Peyer's patch (tissue), 4 donors: ENCODE measurements around the gene KRTAP19-6. TPM values are rescaled to one million over a fixed set of nuclear protein-coding genes. Genes with fewer than 3 reads are reported as not detected.
"Not testable (repeated sequence)": the region's sequence is repeated elsewhere in the genome, so short reads cannot be mapped to it uniquely, and the experiment has no call there.

Experiments
- DNase-seq, 3 donors: peaks; one replicate each; pipeline ENCODE4 v3.0.0-alpha.2; 2017 to 2019
- H3K27ac ChIP-seq, 4 donors: fragments of 200-600 bp; sonication (generic); one replicate each; pipeline ENCODE4 v1.5.1; 2016 to 2019
- H3K27me3 ChIP-seq, 2 donors: fragments of 200-600 bp; sonication (generic); one replicate each; pipeline ENCODE4 v1.5.1; 2019
- H3K36me3 ChIP-seq, 3 donors: fragments of 200-600 bp; sonication (generic); one replicate each; pipeline ENCODE4 v1.5.1; 2016 to 2019
- H3K4me1 ChIP-seq, 4 donors: fragments of 200-600 bp; sonication (generic); one replicate each; pipeline ENCODE4 v1.5.1; 2016 to 2019
- H3K4me3 ChIP-seq, 4 donors: fragments of 200-600 bp; sonication (generic); 1 replicate in 3 of 4; 2 replicates in 1 of 4; pipeline ENCODE4 v1.5.1; 2016 to 2019; ENCODE audit warnings: mild to moderate bottlenecking in 1 of 4
- H3K9me3 ChIP-seq, 4 donors: fragments of 200-600 bp; sonication (generic); one replicate each; pipeline ENCODE4 v1.5.1; 2016 to 2019; ENCODE audit warnings: mild to moderate bottlenecking in 1 of 4
- POLR2A ChIP-seq, 2 donors: fragments of 450-650 bp; IDR thresholded peaks; one replicate each; pipeline ENCODE4 v1.5.1; 2017; ENCODE audit warnings: antibody characterized with exemption in 2 of 2, mild to moderate bottlenecking in 2 of 2, moderate library complexity in 2 of 2
- total RNA-seq, 4 donors: library from RNA; depleted of rRNA; stranded (reverse); fragments of >200 nt; gene quantifications; one replicate each; pipeline ENCODE4 v1.1.0, GENCODE V29; 2016
- TF ChIP-seq, protein P1 (sequence below), 6 experiments: fragments of 450-650 bp in 4 of 6; fragments of 200-600 bp in 2 of 6; sonication (generic) in 1 of 6; IDR thresholded peaks; one replicate each; pipeline ENCODE4 v1.5.1; 2017 to 2019; ENCODE audit warnings: antibody characterized with exemption in 6 of 6, mild to moderate bottlenecking in 3 of 6, moderate library complexity in 1 of 6

The KRTAP19-6 gene
- total RNA-seq, 4 donors from 2014 or later, result not detected

- DNase-seq, result no peak
- H3K36me3 ChIP-seq, result no peaks in the 10 kb centered on the region
- H3K27ac ChIP-seq, result no peak overlapping the region
- H3K27me3 ChIP-seq, result no peaks in the 10 kb centered on the region
- H3K4me1 ChIP-seq, result no peaks in the 10 kb centered on the region
- no peaks in the 10 kb centered on the region for H3K9me3 ChIP-seq
- no peak for TF ChIP-seq POLR2A (IDR thresholded peaks at IDR 0.05)
- TF ChIP-seq, protein P1, sequence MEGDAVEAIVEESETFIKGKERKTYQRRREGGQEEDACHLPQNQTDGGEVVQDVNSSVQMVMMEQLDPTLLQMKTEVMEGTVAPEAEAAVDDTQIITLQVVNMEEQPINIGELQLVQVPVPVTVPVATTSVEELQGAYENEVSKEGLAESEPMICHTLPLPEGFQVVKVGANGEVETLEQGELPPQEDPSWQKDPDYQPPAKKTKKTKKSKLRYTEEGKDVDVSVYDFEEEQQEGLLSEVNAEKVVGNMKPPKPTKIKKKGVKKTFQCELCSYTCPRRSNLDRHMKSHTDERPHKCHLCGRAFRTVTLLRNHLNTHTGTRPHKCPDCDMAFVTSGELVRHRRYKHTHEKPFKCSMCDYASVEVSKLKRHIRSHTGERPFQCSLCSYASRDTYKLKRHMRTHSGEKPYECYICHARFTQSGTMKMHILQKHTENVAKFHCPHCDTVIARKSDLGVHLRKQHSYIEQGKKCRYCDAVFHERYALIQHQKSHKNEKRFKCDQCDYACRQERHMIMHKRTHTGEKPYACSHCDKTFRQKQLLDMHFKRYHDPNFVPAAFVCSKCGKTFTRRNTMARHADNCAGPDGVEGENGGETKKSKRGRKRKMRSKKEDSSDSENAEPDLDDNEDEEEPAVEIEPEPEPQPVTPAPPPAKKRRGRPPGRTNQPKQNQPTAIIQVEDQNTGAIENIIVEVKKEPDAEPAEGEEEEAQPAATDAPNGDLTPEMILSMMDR (IDR thresholded peaks at IDR 0.05), result no peak
- no peak overlapping the region for H3K4me3 ChIP-seq
Measured at GRCh38 chr21:30555095-30555494, 13.4 kb upstream of the KRTAP19-6 start.

- DNase-seq, result no peak
- Histone ChIP-seq H3K36me3 (no peaks in the 10 kb centered on the region), H3K27me3 (no peaks in the 10 kb centered on the region), H3K4me1 (no peaks in the 10 kb centered on the region), H3K27ac (no peak overlapping the region), H3K4me3 (no peak overlapping the region), H3K9me3 (no peaks in the 10 kb centered on the region)
- TF ChIP-seq, protein P1 (IDR thresholded peaks at IDR 0.05), result no peak
- TF ChIP-seq POLR2A (IDR thresholded peaks at IDR 0.05), result no peak
Measured at GRCh38 chr21:30552782-30553181, 11.1 kb upstream of the KRTAP19-6 start.

- TF ChIP-seq POLR2A (IDR thresholded peaks at IDR 0.05), result no peak
- TF ChIP-seq, protein P1 (IDR thresholded peaks at IDR 0.05), result no peak
- H3K36me3 ChIP-seq, result no peaks in the 10 kb centered on the region
- H3K27me3 ChIP-seq, result no peaks in the 10 kb centered on the region
- no peak for DNase-seq
- no peak overlapping the region for H3K27ac ChIP-seq
- no peak overlapping the region for H3K4me3 ChIP-seq
- no peaks in the 10 kb centered on the region for H3K4me1 ChIP-seq
- H3K9me3 ChIP-seq, result no peaks in the 10 kb centered on the region
Measured at GRCh38 chr21:30518876-30519275, 22.8 kb downstream of the KRTAP19-6 start.

DNA sequence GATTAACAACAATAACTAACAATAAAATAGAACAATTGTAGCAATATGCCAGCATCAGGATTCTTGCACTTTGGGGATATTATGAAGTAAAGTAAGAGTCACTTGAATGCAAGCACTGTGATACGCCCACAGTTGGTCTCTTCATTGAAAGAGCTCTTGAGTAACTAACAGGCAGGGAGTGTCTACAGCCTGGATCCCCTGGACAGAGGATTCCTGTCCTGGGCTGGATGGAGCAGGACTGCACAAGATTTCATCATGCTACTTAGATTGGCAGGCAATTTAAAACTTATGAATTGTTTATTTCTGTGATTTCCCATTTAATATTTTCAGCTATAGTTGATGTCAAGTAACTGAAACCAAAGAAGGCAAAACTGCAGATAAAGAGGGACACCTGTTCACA lies 26.0 kb downstream of the KRTAP19-6 start:
- no peak for TF ChIP-seq POLR2A (IDR thresholded peaks at IDR 0.05)
- TF ChIP-seq, protein P1 (IDR thresholded peaks at IDR 0.05), result no peak
- H3K36me3 ChIP-seq, result no peaks in the 10 kb centered on the region
- no peak overlapping the region for H3K4me3 ChIP-seq
- no peaks in the 10 kb centered on the region for H3K9me3 ChIP-seq
- DNase-seq, result no peak
- H3K27me3 ChIP-seq, result no peaks in the 10 kb centered on the region
- no peak overlapping the region for H3K27ac ChIP-seq
- no peaks in the 10 kb centered on the region for H3K4me1 ChIP-seq

DNA sequence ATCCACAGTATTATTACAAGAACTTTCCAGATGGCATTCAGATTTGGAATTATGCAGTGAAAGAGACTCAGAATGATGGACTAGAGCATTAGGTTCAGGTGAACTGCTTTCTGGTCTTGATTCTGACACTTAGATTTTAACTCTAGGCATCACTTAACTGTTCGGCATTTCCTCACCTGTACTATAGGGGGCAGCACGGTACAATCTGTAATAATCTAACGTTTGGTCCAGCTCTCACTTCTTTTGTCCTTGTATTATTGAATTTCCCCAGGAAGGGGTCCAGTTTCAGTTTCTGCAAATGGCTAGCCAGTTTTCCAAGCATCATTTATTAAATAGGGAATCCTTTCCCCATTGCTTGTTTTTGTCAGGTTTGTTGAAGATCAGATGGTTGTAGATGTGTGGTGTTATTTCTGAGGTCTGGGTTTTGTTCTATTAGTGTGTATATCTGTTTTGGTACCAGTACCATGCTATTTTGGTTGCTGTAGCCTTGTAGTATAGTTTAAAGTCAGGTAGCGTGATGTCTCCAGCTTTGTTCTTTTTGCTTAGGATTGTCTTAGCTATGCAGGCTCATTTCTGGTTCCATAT lies 36.0 kb downstream of the KRTAP19-6 start:
- not testable (repeated sequence) for H3K4me3 ChIP-seq, H3K36me3 ChIP-seq, H3K27ac ChIP-seq, DNase-seq, H3K4me1 ChIP-seq, H3K27me3 ChIP-seq, H3K9me3 ChIP-seq

DNA sequence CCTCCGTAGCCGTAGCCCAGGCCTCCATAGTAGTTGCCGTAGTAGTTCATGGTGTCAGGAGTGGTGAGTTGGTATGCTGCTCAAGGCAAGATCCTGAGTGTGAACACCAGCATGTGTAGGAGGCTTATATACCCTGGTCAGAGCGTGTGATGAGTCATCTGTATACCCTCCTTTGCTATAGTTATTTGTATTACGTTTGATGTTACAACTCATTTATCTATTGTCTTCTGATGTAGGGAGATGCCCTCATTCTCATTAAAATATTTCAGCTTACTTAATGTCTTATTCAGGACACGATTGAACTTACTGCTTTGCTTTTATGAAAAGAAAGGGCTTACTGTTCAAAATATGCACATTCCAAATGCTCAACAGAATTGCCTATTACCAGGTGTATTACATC lies 39.6 kb downstream of the KRTAP19-6 start, which contains the start of gene KRTAP19-5:
Gene KRTAP19-5, minus strand, starts transcription at position 101 of the 400 bp plus-strand sequence. Its CDS starts 51 bp downstream, at position 50.
- Histone ChIP-seq H3K9me3 (no peaks in the 10 kb centered on the region), H3K27me3 (no peaks in the 10 kb centered on the region)
- TF ChIP-seq, protein P1 (IDR thresholded peaks at IDR 0.05), result no peak

More for the DNA sequence above, 39.6 kb downstream of the KRTAP19-6 start, which contains the start of gene KRTAP19-5:
- Histone ChIP-seq H3K4me3 (no peak within 1 kb of the TSS), H3K4me1 (no peaks in the 10 kb centered on the region), H3K36me3 (no peaks in the 10 kb centered on the region), H3K27ac (no peak within 1 kb of the TSS)
- DNase-seq, result no peak
